HL-60 (cell line): ENCODE data around the gene FAM209B.
"Not testable (repeated sequence)": the region's sequence is repeated elsewhere in the genome, so short reads cannot be mapped to it uniquely, and the experiment has no call there.

Source experiments
- DNase-seq, 2 experiments: peaks; one replicate each; pipeline ENCODE4 v3.0.0-alpha.2; 2010 to 2020; ENCODE audit warnings: low read depth in 1 of 2, low spot score in 1 of 2
- H3K27ac ChIP-seq: fragments of 250-450 bp; sonication (Bioruptor Pico); replicated peaks from 2 replicates; pipeline ENCODE4 v1.5.1; 2020; ENCODE audit warnings: mild to moderate bottlenecking, moderate library complexity
- H3K27me3 ChIP-seq: fragments of 250-450 bp; sonication (Bioruptor Pico); 2 replicates; pipeline ENCODE4 v1.5.1; 2021; ENCODE audit warnings: mild to moderate bottlenecking, moderate library complexity; ENCODE audit not compliant: insufficient read depth, poor library complexity, severe bottlenecking
- H3K4me3 ChIP-seq: replicated peaks from 2 replicates; pipeline ENCODE4 v1.5.1; 2011; ENCODE audit warnings: mild to moderate bottlenecking, control low read depth, low read length; ENCODE audit not compliant: insufficient read depth
- CTCF ChIP-seq: IDR thresholded peaks from one replicate; pipeline ENCODE4 v1.5.1; 2011; ENCODE audit warnings: low read length, control low read depth, inconsistent platforms; ENCODE audit not compliant: insufficient read depth
- GABPA ChIP-seq: IDR thresholded peaks from 2 replicates; pipeline ENCODE4 v1.6.1; 2012; ENCODE audit warnings: low read depth
- POLR2AphosphoS5 ChIP-seq: IDR thresholded peaks from 2 replicates; pipeline ENCODE4 v1.6.1; 2012; ENCODE audit warnings: low read depth
- REST ChIP-seq: IDR thresholded peaks from 2 replicates; pipeline ENCODE4 v1.6.1; 2012; ENCODE audit warnings: low read depth; ENCODE audit not compliant: insufficient replicate concordance
- SPI1 ChIP-seq: IDR thresholded peaks from 2 replicates; pipeline ENCODE4 v1.6.1; 2012; ENCODE audit warnings: low read depth, mild to moderate bottlenecking, borderline replicate concordance
- long read RNA-seq: library from polyadenylated mRNA; unstranded; transcript quantifications from one replicate; pipeline ENCODE4 v2.0.0, GENCODE V29; 2020

FAM209B gene
- long read RNA-seq: 0 reads

GRCh38 chr20:56532946-56533345 is at the start of gene FAM209B:
Gene FAM209B, plus strand, starts transcription at chr20:56533246. Its CDS starts 96 bp downstream, at chr20:56533342.
- H3K4me3 ChIP-seq, H3K27me3 ChIP-seq, H3K27ac ChIP-seq, DNase-seq: not testable (repeated sequence)

GRCh38 chr20:56483970-56484369 is 49.1 kb upstream of the FAM209B start:
- TF ChIP-seq CTCF (no peak), SPI1 (peak; percentile 67; the same call in 1 of the 2 replicates), GABPA (peak; percentile 45; the same call in 1 of the 2 replicates)
- Histone ChIP-seq H3K27ac (peak overlapping the region; percentile 52), H3K27me3 (no peaks in the 10 kb centered on the region), H3K4me3 (no peak overlapping the region)
- DNase-seq: peak; percentile 43 to 86

GRCh38 chr20:56487216-56487615 is 45.8 kb upstream of the FAM209B start:
- TF ChIP-seq SPI1 (peak; percentile 98), GABPA (no peak), POLR2AphosphoS5 (peak; percentile 36; the same call in 1 of the 2 replicates)
- peak; percentile 63 to 90 for DNase-seq
- no peaks in the 10 kb centered on the region for H3K27me3 ChIP-seq
- H3K27ac ChIP-seq: peak overlapping the region; percentile 47
- H3K4me3 ChIP-seq: no peak overlapping the region

GRCh38 chr20:56488566-56488965 is 44.5 kb upstream of the FAM209B start:
- H3K4me3 ChIP-seq: no peak overlapping the region
- H3K27ac ChIP-seq: no peak overlapping the region
- no peak for DNase-seq
- TF ChIP-seq CTCF: no peak
- TF ChIP-seq GABPA: no peak
- no peak for TF ChIP-seq REST
- no peak for TF ChIP-seq SPI1
- TF ChIP-seq POLR2AphosphoS5: no peak
- no peaks in the 10 kb centered on the region for H3K27me3 ChIP-seq

GRCh38 chr20:56501116-56501515 is 31.9 kb upstream of the FAM209B start:
- TF ChIP-seq SPI1: no peak
- Histone ChIP-seq H3K27ac (no peak overlapping the region), H3K27me3 (no peaks in the 10 kb centered on the region), H3K4me3 (no peak overlapping the region)
- no peak for DNase-seq

- TF ChIP-seq SPI1 (no peak), GABPA (no peak), REST (no peak), CTCF (no peak), POLR2AphosphoS5 (no peak)
- Histone ChIP-seq H3K27ac (no peak overlapping the region), H3K4me3 (no peak overlapping the region), H3K27me3 (no peaks in the 10 kb centered on the region)
- no peak for DNase-seq
These were observed 29.1 kb upstream of the FAM209B start for GRCh38 chr20:56503916-56504315.
